Measurements from ENCODE around the gene CLEC18C. TPM values are rescaled to one million over a fixed set of nuclear protein-coding genes. Genes with fewer than 3 reads are reported as not detected.
A peak's percentile ranks its signal among the peaks of the same experiment; 100 is the strongest.
"Not testable (repeated sequence)": the region's sequence is repeated elsewhere in the genome, so short reads cannot be mapped to it uniquely, and the experiment has no call there.

CLEC18C gene
- total RNA-seq, 2 donors from 2014 or later, result 0.68 TPM; not detected in 1

- not testable (repeated sequence) for H3K4me1 ChIP-seq (ENCODE audit: control insufficient read depth in 1 of 2, low read depth in 2 of 2); H3K36me3 ChIP-seq; H3K27me3 ChIP-seq (replicated peaks; ENCODE audit: insufficient read depth); H3K9me3 ChIP-seq; DNase-seq (ENCODE audit: low spot score)
- peak overlapping the region; percentile 53 to 68 for H3K27ac ChIP-seq
- peak overlapping the region; percentile 65 for H3K4me3 ChIP-seq
- ATAC-seq (ENCODE audit: insufficient number of reproducible peaks, low FRiP score, low read depth), result peak; percentile 62
These were observed 14.4 kb downstream of the CLEC18C start for GRCh38 chr16:70187858-70188607.

GRCh38 chr16:70188608-70188915 is 15.0 kb downstream of the CLEC18C start:
- Histone ChIP-seq H3K27ac (peak overlapping the region in 1 of 2 donors; percentile 53), H3K4me3 (peak overlapping the region; percentile 65)
- ATAC-seq (ENCODE audit: insufficient number of reproducible peaks, low FRiP score, low read depth); DNase-seq (ENCODE audit: low spot score); H3K4me1 ChIP-seq (ENCODE audit: control insufficient read depth in 1 of 2, low read depth in 2 of 2); H3K9me3 ChIP-seq; H3K36me3 ChIP-seq; H3K27me3 ChIP-seq (replicated peaks; ENCODE audit: insufficient read depth): not testable (repeated sequence)

DNA sequence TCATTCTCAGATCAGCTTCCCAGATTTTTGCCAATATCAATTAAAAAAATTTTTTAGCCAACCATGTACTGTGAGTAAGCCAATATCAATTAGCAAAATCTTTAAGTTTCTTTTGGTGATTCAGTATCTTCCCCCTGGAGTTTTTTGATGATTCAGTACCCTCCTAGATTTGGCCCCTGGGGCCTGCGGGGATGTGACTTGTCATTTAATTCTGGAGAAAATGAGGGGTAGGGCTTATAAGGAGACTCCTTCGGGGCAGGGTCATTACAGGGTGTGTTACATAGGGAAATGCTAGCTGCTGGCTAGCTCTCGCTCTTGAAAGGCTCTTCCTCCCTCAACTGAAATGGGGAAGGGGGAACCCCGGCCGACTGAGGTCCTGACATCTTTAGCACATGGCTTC is 17.0 kb downstream of the CLEC18C start:
- not testable (repeated sequence) for H3K27me3 ChIP-seq (replicated peaks; ENCODE audit: insufficient read depth); H3K36me3 ChIP-seq; H3K27ac ChIP-seq; DNase-seq (ENCODE audit: low spot score); H3K9me3 ChIP-seq; ATAC-seq (ENCODE audit: insufficient number of reproducible peaks, low FRiP score, low read depth); H3K4me3 ChIP-seq; H3K4me1 ChIP-seq (ENCODE audit: control insufficient read depth in 1 of 2, low read depth in 2 of 2)

DNA sequence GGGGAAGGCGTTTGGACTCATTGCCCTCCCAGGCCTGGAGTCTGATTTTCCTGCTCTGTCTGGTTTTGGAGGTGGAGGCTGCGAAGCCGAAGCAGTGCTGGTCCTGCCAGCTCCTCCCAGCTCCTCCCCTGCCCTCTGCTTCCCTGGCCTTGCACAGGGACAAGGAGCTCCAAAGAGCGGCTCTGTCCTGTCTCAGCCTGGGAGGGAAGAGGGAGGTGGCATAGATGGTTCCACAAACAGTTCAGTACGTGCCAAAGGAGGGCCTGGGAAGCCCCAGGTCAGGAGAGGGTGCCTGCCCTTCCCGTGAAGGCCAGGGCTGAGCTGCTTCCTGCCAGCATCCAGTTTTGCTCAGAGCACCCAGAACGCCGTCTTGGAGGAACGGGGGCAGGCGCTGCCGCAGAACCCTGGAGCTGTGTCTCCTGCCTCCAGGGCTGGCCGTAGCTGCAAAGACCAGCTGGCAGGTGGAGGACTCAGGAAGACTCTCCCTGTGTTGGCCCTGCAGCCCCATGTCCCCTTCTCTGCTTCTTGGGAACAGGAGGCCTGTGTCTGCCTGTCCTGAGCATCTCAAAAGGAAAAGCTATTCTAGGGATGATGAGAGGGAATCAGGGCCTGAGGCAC is 23.2 kb downstream of the CLEC18C start:
- not testable (repeated sequence) for H3K4me3 ChIP-seq; ATAC-seq (ENCODE audit: insufficient number of reproducible peaks, low FRiP score, low read depth)
- peak overlapping the region in 1 of 2 donors; percentile 28 for H3K27ac ChIP-seq

DNA sequence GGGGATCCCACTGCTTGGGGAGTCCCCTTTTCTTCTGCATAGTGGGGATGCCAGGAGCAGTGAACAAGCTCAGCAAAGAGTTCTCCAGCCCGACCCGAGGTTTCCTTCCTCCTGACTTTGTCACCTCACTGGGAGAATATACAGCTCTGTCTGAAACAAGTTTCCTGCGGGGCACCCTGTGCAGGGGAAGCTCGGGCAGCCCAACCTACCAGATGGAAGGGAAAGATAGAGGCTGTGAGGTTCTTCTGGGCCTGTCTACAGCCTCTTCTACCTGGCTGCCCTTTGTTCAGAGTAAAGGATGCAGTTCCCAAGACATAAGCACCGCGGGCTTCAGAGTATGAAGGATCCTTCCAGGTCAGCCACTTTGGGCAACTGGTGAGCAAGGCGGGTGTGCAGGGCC is 24.0 kb downstream of the CLEC18C start:
- H3K9me3 ChIP-seq; H3K36me3 ChIP-seq; ATAC-seq (ENCODE audit: insufficient number of reproducible peaks, low FRiP score, low read depth); H3K4me1 ChIP-seq (ENCODE audit: control insufficient read depth in 1 of 2, low read depth in 2 of 2); DNase-seq (ENCODE audit: low spot score); H3K27ac ChIP-seq; H3K4me3 ChIP-seq; H3K27me3 ChIP-seq (replicated peaks; ENCODE audit: insufficient read depth): not testable (repeated sequence)

More for the DNA sequence above, 23.2 kb downstream of the CLEC18C start:
- not testable (repeated sequence) for H3K27me3 ChIP-seq (replicated peaks; ENCODE audit: insufficient read depth); DNase-seq (ENCODE audit: low spot score); H3K9me3 ChIP-seq; H3K36me3 ChIP-seq; H3K4me1 ChIP-seq (ENCODE audit: control insufficient read depth in 1 of 2, low read depth in 2 of 2)

GRCh38 chr16:70198230-70198629 is 24.6 kb downstream of the CLEC18C start:
- ATAC-seq (ENCODE audit: insufficient number of reproducible peaks, low FRiP score, low read depth); H3K4me1 ChIP-seq (ENCODE audit: control insufficient read depth in 1 of 2, low read depth in 2 of 2); H3K4me3 ChIP-seq; H3K27ac ChIP-seq; H3K9me3 ChIP-seq; H3K27me3 ChIP-seq (replicated peaks; ENCODE audit: insufficient read depth); H3K36me3 ChIP-seq; DNase-seq (ENCODE audit: low spot score): not testable (repeated sequence)

DNA sequence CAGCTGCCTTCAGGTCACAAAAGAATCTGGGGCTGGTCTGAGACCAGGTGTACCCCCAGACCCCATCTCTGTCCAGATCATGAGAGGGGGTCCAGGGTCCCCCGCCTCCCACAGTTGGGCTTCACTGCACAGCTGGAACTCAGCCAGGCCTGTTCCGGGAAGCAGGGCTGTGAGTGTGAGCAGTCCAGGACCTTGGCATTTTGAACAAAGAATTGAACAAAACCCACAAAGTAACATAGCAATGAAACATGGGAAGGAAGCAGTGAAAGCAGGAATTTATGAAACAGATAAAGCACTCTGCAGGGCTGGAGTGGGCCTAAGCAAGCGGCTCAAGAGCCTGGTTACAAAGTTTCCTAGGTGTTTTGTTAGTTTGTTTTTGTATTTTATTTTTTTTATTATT is 25.1 kb downstream of the CLEC18C start:
- not testable (repeated sequence) for H3K4me3 ChIP-seq; H3K27ac ChIP-seq; H3K36me3 ChIP-seq; H3K27me3 ChIP-seq (replicated peaks; ENCODE audit: insufficient read depth); H3K4me1 ChIP-seq (ENCODE audit: control insufficient read depth in 1 of 2, low read depth in 2 of 2); DNase-seq (ENCODE audit: low spot score); H3K9me3 ChIP-seq; ATAC-seq (ENCODE audit: insufficient number of reproducible peaks, low FRiP score, low read depth)

GRCh38 chr16:70199170-70199569 is 25.6 kb downstream of the CLEC18C start:
- not testable (repeated sequence) for H3K27ac ChIP-seq; H3K4me1 ChIP-seq (ENCODE audit: control insufficient read depth in 1 of 2, low read depth in 2 of 2); H3K4me3 ChIP-seq; H3K9me3 ChIP-seq; DNase-seq (ENCODE audit: low spot score); H3K27me3 ChIP-seq (replicated peaks; ENCODE audit: insufficient read depth); ATAC-seq (ENCODE audit: insufficient number of reproducible peaks, low FRiP score, low read depth); H3K36me3 ChIP-seq

GRCh38 chr16:70200063-70200462 is 26.5 kb downstream of the CLEC18C start:
- DNase-seq (ENCODE audit: low spot score); H3K27ac ChIP-seq; H3K9me3 ChIP-seq; H3K4me1 ChIP-seq (ENCODE audit: control insufficient read depth in 1 of 2, low read depth in 2 of 2); ATAC-seq (ENCODE audit: insufficient number of reproducible peaks, low FRiP score, low read depth); H3K4me3 ChIP-seq; H3K36me3 ChIP-seq; H3K27me3 ChIP-seq (replicated peaks; ENCODE audit: insufficient read depth): not testable (repeated sequence)

GRCh38 chr16:70203508-70203907 is 29.9 kb downstream of the CLEC18C start:
- H3K27ac ChIP-seq; H3K4me3 ChIP-seq; H3K4me1 ChIP-seq (ENCODE audit: control insufficient read depth in 1 of 2, low read depth in 2 of 2); H3K9me3 ChIP-seq; ATAC-seq (ENCODE audit: insufficient number of reproducible peaks, low FRiP score, low read depth); H3K27me3 ChIP-seq (replicated peaks; ENCODE audit: insufficient read depth); H3K36me3 ChIP-seq; DNase-seq (ENCODE audit: low spot score): not testable (repeated sequence)

GRCh38 chr16:70204010-70204409 is 30.4 kb downstream of the CLEC18C start:
- DNase-seq (ENCODE audit: low spot score); ATAC-seq (ENCODE audit: insufficient number of reproducible peaks, low FRiP score, low read depth); H3K4me1 ChIP-seq (ENCODE audit: control insufficient read depth in 1 of 2, low read depth in 2 of 2); H3K4me3 ChIP-seq; H3K9me3 ChIP-seq; H3K36me3 ChIP-seq; H3K27me3 ChIP-seq (replicated peaks; ENCODE audit: insufficient read depth); H3K27ac ChIP-seq: not testable (repeated sequence)

DNA sequence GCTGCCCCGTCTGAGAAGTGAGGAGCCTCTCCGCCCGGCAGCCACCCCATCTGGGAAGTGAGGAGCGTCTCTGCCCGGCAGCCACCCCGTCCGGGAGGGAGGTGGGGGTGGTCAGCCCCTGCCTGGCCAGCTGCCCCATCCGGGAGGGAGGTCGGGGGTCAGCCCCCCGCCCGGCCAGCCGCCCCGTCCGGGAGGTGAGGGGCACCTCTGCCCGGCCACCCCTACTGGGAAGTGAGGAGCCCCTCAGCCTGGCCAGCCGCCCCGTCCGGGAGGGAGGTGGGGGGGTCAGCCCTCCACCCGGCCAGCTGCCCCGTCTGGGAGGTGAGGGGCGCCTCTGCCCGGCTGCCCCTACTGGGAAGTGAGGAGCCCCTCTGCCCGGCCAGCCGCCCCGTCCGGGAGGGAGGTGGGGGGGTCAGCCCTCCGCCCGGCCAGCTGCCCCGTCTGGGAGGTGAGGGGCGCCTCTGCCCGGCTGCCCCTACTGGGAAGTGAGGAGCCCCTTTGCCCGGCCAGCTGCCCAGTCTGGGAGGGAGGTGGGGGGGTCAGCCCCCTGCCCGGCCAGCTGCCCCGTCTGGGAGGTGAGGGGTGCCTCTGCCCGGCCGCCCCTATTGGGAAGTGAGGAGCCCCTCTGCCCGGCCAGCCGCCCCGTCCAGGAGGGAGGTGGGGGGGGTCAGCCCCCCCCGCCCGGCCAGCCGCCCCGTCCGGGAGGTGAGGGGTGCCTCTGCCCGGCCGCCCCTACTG is 31.2 kb downstream of the CLEC18C start:
- H3K27me3 ChIP-seq (replicated peaks; ENCODE audit: insufficient read depth); ATAC-seq (ENCODE audit: insufficient number of reproducible peaks, low FRiP score, low read depth); H3K27ac ChIP-seq; H3K9me3 ChIP-seq; H3K36me3 ChIP-seq; H3K4me3 ChIP-seq; H3K4me1 ChIP-seq (ENCODE audit: control insufficient read depth in 1 of 2, low read depth in 2 of 2); DNase-seq (ENCODE audit: low spot score): not testable (repeated sequence)

Measured in thoracic aorta (tissue), 2 donors.